GM19035 (cell line): ENCODE results near the gene SHLD1.
A peak's percentile ranks its signal among the peaks of the same experiment; 100 is the strongest.
"Not testable (repeated sequence)": the region's sequence is repeated elsewhere in the genome, so short reads cannot be mapped to it uniquely, and the experiment has no call there.

Experiments
- ATAC-seq: cut with Tn5 transposase; IDR thresholded peaks from one replicate; pipeline ENCODE4 v1.9.1; 2021; ENCODE audit not compliant: unreplicated experiment

Gene SHLD1

DNA sequence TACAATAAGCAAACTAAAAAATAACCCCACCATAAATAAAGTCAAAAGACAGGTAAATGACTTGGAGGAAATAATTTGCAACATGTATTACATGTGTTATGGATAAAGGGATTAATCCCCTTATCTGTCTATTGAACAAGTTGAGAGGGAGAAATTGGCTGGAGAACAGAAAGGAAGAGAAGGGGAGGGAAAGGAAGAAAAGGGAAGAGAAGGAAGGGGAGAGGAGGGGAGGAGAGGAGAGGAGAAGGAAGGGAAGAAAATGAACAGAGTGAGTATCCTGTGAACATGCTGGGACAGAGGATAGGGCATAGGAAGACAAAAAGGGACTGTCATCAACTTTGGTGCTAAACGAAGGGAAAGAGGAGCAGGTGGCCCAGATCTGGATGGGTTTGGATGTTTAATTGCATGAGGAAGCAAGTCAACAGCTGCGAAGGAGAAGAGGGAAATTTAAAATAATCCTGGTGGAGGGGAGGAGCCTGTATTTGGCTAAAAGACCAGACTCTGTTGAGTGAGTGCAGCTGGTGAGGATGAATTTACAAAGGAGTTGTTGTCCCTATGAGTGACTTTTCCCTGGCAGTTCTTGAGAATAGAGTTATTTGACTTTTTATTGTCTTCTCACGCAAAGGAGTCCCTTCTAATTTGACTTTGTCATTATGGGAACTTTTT, 14.2 kb upstream of the SHLD1 start:
- no peak for ATAC-seq

DNA sequence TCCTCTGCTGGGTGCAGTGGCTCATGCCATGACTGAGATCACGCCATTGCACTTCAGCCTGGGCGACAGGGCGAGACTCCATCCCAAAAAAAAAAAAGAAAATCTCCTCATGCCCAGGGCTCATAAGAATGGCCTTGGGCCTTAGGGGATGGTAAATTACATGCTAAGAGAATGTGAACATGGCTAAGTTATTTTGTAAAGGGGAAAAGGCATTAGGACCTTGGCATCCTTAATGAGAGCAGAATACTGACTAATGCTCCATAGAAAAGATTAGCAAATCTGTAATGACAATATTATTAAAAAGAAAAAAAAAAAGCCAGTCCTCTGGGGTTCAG, 12.6 kb upstream of the SHLD1 start:
- ATAC-seq: no peak

DNA sequence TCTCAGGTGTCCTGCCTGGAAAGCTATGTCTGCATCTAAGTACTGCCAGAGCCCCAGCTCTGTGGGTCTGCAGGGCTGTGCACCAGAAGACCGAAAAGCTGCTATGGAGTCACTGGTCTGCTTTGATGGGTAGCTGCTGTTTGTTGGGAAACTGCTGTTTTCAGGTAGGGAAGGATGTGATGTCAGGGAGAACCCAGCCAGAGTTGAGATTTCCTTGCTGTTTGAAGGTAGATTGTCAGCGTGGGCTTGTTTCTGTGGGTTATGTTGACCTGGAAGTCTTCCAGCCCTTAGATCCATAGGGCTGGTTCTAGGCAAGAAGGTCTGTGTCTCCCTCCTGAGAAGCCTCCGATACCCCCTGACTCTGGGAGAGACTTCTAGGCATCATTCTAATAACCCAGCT, 12.2 kb upstream of the SHLD1 start:
- ATAC-seq: no peak

DNA sequence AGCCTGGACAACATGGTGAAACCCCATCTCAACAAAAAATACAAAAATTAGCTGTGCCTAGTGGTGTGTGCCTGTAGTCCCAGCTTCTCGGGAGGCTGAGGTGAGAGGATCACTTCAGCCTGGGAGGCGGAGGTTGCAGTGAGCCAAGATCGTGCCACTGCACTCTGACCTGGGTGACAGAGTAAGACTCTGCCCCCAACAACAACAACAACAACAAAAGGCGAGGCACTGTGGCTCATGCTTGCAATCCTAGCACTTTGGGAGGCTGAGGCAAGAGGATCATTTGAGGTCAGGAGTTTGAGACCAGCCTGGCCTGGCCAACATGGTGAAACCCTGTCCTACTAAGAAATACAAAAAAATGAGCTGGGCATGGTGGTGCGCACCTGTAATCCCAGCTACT, 9.6 kb upstream of the SHLD1 start:
- ATAC-seq: not testable (repeated sequence)

DNA sequence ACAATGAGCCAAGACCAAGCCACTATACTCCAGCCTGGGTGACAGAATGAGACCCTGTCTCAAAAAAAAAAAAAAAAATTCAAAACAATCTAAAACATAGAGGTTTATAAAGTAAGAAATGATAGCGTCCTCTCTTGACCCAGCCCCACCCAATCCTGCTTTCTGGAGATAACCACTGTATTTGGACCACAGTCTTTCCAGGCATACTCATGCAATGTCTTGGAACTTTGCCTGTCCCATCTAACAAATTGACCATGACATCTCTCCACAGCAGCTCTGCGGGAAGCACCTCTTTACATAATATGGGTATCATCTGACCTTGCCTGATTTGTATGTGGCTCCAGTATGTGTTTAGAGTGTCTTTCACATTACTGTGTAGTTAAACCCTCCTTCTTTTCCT, 9.1 kb upstream of the SHLD1 start:
- no peak for ATAC-seq

DNA sequence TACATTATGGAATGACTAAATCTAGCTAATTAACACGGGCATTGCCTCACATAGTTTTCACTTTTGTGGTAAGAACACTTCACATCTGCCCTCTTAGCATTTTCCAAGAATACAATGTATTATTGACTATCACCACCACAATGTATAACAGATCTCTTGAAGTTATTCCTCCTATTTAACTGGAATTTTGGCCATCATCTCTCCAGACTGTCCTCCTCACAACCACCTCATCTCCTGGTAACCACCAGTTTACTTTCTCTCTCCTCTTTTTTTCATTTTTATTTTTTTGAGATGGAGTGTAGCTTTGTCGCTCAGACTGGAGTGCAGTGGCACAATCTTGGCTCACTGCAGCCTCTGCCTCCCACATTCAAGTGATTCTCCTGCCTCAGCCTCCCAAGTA, 8.2 kb upstream of the SHLD1 start:
- ATAC-seq: no peak

DNA sequence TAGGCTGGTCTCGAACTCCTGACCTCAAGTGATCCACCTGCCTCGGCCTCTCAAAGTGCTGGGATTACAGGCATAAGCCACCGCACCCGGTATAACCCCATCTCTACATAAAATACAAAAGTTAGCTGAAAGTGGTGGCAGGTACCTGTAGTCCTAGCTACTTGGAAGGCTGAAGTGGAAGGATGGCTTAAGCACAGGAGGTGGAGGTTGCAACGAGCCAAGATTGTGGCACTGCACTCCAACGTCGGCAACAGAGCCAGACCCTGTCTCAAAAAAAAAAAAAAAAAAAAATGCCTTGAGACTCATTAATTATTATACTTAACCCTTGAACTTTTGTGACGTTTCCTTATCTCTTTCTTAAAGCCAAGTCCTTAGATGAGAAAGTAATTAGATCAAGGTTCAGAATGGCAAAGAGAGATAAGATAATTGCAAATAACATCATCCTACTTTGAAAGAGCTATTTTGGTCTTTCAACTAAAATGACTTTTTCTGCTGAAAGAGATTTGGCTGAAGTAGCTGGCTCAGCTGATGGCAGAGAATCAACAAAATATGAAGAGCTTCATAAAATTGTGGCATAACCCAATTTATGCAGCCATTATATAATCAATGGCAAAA, 4.7 kb upstream of the SHLD1 start:
- ATAC-seq: no peak

DNA sequence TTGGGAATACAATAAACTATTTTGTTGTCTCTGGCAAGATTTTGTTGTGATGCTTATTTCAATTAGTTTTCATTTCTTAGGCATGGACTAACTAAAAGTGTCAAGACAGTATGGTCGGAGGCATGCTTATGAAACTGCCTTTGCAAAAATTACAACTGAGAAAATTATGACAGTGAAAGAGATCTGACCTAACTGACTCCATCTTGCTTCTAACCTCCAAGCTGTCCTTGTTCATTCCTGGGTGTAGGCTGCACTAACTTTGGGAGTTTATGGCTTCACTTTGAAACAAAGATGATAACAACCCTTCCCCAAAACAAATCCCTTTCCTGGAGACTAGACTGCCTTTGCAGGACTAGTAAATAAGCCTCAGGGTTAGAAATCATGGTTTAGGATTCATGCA, 4.1 kb upstream of the SHLD1 start:
- ATAC-seq: no peak

DNA sequence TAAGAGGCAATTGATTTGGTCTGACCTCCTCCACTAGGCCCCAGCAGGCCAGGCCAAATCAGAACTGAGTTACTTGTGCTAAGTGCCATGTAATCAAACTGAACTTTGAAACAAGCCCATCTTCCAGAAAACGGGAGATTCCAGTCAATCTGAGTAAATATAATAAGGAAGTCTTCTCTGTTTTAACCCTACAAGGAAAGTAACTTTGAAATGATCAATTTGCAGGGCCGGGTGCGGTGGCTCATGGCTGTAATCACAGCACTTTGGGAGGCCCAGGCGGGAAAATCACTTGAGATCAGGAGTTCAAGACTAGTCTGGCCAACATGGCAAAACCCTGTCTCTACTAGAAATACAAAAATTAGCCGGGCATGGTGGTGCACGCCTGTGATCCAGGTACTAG, 2.0 kb upstream of the SHLD1 start:
- no peak for ATAC-seq

DNA sequence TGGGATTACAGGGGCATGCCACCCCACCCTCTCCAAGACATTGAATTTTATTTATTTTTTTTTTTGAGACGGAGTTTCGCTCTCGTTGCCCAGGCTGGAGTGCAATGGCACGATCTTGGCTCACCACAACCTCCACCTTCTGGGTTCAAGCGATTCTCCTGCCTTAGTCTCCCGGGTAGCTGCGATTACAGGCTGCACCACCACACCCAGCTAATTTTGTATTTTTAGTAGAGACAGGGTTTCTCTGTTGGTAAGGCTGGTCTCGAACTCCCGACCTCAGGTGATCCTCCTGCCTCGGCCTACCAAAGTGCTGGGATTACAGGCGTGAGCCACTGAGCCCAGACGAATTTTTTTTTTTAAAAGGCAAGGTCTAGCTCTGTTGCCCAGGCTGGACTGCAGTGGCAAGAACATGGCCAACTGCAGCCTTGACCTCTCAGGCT, 669 bp upstream of the SHLD1 start:
- ATAC-seq: not testable (repeated sequence)

DNA sequence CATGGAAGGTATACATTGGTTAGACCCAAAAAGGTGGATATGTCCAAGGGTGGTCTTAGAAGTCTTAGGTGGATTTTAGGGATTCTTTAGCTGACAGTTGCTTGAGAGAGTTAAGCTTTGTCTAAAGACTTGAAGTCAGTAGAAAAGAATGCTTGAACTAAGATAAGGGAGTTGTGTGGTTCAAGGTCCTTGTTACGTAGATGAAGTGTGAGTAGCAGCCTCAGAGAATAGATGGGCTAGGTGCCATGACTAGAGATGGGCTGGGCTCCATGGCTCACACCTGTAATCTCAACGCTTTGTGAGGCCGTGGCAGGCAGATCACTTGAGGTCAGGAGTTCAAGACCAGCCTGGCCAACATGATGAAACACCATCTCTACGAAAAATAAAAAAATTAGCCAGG, 1.7 kb downstream of the SHLD1 start:
- no peak for ATAC-seq

DNA sequence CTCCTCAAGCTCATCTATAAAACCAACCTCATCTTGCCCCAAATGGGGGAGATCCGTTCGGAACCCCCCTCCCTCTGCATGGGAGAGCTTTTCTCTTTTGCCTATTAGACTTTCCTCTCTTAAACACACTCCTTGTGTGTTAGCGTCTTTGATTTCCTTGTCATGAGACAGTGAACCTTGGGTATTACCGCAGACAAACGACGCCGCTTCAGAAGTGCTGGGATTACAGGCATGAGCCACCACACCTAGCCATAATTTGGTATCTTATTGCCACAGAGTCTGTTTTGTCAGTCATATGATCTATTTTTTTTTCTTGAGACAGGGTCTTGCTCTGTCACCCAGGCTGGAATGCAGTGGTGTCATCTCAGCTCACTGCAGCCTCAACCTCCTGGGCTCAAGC, 3.6 kb downstream of the SHLD1 start:
- ATAC-seq: no peak

DNA sequence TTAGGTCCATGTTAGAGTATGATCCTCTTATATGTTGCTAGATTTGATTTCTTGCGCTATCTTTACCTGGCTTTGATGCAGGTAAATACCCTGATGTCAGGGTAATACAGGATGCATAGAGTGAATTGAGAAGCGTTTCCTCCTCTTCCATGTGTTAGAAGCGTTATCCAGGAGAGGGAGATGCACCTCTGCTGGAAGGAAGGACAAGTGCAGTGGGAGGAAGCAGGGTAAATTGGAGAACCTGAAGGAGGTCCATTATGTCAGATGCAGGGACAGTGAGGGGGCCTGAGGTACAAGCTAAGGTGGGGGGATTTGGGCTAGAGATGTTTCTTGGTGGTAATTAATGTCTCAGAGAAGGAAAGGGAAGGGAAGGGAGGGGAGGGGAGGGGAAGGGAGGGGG, 7.7 kb downstream of the SHLD1 start:
- ATAC-seq: no peak

DNA sequence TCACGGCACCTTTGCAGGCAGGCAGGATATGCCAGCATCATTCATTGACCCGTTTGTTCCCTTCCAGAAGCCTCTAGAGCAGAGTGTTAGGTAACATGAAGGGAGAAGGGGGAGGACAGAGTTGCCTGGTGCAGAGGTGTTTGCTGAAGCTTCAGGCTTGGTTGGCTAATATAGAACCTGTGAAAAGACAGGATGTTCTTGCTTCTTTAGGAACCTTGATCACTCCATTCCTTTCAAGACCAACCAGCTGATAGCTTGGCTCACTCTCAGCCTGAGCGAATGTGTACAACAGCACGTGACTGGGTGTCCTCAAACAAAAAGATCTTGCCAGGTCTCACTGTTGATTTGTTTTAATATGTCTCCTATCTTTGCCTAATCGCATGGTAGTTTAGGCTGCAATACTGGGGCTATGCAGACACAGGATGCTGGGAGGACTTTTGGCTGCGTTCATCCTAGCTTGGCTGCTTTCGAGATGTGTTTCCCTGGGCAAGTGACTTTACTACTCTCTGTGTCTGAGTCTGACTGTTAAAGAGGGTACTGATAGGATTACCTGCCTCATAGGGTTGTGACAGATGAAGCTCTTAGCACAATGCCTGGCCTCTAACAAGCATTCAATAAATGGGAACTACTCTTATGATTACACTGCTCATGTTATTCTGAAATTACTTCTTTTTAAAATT, 16.0 kb downstream of the SHLD1 start:
- ATAC-seq: no peak

DNA sequence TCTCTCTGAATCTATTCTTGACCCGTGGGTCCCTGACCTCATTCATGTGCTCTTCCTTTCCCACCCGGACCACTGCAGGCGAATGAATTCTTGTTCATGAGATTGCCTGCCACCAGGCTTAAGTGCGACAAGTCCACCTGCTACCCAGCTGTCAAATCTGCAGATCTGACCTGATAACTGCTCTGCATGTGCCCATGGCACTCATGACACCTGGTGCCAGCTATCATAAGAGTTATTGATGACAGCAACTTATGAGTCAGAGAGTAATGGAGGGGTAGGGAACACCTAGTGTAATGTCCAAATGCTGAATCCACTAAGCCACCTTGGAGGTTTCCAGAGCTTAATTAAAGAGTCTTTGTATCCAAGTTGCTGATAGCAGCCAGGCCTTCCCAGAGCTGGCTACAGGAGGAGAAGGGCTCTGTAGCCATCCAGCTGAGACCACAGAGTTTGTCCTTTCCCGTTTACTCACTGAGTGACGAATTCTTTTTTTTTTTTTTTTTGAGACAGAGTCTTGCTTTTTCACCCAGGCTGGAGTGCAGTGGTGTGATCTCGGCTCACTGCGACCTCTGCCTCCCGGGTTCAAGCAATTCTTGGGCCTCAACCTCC, 17.4 kb downstream of the SHLD1 start:
- ATAC-seq: no peak

DNA sequence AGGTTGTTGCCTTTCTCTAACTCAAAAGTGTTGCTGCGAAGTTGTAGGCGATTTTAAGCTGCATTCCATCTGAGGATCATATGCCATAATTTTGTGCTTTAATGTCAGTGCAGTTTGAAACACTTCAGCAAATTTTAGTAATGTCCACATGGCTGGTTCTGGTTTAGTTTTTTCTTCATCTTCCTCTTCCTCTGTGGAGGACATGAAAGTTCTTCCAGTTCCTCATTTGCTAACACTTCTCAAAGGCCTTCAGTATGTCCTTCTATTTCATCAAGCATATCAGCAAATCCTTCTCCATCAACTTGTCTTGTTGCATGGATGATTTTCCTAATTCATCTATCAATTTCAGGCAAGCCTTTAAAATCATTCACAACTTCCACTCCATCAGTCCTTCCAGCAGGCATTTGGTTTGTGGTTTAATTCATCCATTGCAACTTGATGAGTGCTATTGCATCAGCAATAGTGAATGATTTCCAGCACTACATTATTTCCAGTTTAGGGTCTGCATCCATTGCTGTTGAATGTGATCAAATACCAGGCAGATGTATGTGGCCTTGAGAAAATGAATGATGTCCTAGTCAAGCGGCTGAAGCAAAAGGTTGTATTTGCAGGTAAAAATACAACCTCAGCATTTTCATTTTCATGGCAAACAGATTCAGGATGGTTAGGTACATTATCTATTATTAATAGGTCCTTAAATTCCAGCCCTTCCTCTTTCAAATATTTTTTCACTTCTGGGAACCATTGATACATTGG, 20.2 kb downstream of the SHLD1 start:
- no peak for ATAC-seq

DNA sequence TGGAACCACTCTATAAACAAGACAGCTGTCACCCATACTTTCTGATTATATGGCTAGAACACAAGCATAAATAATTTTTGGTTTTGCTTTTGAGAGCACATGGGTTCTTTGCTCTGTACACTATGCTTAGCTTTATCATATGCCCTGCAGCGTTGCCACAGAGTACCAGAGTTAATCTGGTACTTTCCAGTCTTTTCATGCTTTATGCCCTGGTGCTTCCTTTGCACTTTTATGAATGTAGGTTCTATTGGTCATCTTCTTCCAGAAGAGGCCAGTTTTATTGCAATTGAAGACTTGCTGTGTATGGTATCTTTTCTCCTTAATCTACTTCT, 20.8 kb downstream of the SHLD1 start:
- ATAC-seq: peak; percentile 61

DNA sequence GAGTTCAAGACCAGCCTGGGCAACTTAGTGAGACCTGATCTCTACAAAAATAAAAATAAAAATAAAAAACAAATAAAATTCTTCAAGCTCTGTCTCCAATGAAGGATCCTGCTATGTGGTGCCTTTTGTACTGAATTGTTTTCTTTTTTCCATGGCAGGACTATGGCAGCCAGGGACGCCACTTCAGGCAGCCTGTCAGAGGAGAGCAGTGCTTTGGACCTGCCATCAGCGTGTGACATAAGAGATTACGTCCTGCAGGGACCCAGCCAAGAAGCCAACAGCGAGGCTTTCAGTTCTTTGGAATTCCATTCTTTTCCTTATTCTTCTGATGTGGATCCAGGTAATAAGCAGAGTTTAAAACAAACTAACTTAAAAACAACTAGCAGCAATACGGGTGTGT, 22.5 kb downstream of the SHLD1 start:
- no peak for ATAC-seq

DNA sequence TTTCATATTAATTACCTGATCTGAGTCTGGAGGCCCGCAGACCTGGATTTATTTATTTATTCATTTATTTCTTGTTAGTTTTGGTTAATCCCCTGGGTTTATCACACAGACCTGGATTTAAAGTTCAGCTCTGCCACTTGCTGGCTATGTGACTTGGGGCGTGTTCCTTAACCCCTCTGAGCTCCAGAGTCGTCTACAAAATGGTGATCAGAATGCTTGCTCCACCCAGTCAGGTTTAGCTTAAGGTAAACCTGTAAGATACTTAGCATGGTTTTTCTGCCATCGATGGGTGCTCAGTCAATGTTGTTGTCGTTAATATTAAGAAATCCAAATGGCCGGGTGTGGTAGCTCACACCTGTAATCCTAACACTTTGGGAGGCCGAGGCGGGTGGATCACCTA, 23.4 kb downstream of the SHLD1 start:
- no peak for ATAC-seq

DNA sequence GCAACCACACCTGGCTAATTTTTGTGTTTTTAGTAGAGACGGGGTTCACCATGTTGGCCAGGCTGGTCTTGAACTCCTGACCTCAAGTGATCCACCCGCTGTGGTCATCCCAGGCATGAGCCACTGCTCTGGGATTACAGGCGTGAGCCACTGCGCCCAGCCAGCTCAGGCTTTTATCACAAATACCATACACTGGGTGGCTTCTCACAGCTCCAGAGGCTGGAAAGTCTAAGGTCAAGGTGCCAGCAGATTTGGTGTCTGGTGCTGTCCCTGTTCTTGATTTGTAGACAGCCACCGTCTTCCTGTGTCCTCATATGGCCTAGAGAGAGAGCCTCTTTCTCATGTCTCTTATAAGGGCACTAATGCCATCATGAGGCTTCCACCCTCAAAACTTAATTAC, 25.9 kb downstream of the SHLD1 start:
- no peak for ATAC-seq

DNA sequence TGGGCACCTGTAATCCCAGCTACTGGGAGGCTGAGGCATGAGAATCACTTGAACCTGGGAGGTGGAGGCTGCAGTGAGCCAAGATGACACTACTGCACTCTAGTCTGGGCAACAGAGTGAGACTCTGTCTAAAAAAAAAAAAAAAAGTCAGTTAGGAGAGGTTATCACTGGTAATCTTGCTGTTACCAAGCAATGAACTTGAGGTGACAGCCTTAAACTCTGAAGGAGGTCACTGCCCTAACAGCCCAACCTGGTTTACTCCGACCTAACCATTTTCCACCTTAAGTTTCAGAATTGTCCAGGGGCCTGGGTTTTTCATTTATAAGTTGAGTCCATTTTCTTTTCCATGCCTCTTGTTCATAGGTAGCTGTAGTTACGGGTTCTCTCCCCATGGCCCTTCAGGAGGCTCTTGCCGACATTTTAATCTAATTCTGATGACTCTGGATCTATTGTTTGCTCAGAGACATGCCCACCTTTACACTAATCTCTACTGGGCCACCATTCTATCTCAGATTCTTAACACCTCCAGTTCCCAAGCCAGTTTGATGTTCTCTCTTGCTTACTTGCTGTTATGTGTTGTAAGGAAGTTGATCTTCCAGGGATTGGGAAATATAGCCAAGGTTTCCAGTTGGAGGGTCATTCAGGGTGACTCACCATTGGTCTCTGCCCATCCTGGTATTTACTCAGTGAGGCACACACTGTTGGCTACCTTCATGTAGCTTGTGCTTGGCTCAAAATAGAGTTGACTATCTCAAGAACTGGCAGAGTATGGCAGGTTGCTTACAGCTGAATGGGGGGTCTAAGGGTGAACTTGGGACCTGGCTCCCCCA, 29.1 kb downstream of the SHLD1 start:
- no peak for ATAC-seq
